Right cardiac atrium (tissue), 5 donors: ENCODE results near the gene KCNIP1. TPM values are rescaled to one million over a fixed set of nuclear protein-coding genes. Genes with fewer than 3 reads are reported as not detected.

Experiments
- ATAC-seq, 2 donors: fragments of 200-7000 bp; cut with Tn5 transposase; one replicate each; pipeline versions ENCODE4 v1.8.0 to v1.9.1; 2020; ENCODE audit warnings: moderate library complexity in 2 of 2, mild to moderate bottlenecking in 1 of 2
- DNase-seq, 3 donors: peaks; one replicate each; pipeline ENCODE4 v3.0.0-alpha.2; 2020
- H3K27ac ChIP-seq: one replicate; pipeline ENCODE4 v1.5.1; 2013; ENCODE audit warnings: mild to moderate bottlenecking, low read length, control low read depth, moderate library complexity
- H3K27me3 ChIP-seq: one replicate; pipeline ENCODE4 v1.6.1; 2013; ENCODE audit not compliant: control insufficient read depth, insufficient read depth
- H3K4me1 ChIP-seq: one replicate; pipeline ENCODE4 v1.6.1; 2013; ENCODE audit warnings: low read length; ENCODE audit not compliant: control insufficient read depth, insufficient read depth
- H3K4me3 ChIP-seq: one replicate; pipeline ENCODE4 v1.5.1; 2013; ENCODE audit warnings: low read length, control low read depth
- H3K9me3 ChIP-seq: one replicate; pipeline ENCODE4 v1.6.1; 2013; ENCODE audit warnings: low read length; ENCODE audit not compliant: control insufficient read depth
- WGBS: extraction: QIAGEN DNeasy Blood & Tissue Kit; methylation state at CpG from one replicate; pipeline ENCODE4 v1.1.7; 2013; 5-methylcytosine and 5-hydroxymethylcytosine counted together
- intact Hi-C, 4 donors: fragments of 100-400 bp; cut with DNase I; formaldehyde crosslinking; loops; one replicate each; pipeline versions ENCODE4 v1.11.0 to v1.14.0; 2022 to 2023
- polyA plus RNA-seq: library from polyadenylated mRNA; stranded (reverse); fragments of 200-250 nt; gene quantifications from one replicate; pipeline ENCODE4 v1.2.3, GENCODE V29; 2013
- total RNA-seq, 4 donors: library from RNA; stranded (reverse); fragmentation: NEBNext Ultra II Directional; extraction: Animal tissue kit (Norgen Biotek cat#: 25700); gene quantifications; one replicate each; pipeline ENCODE4 v1.2.1, GENCODE V29; 2021
- donor health status: healthy with polysubstance abuse.
- donor health status: DM: no; HTN: yes; CAD: no.
- donor health status: DM: no; HTN: no; CAD: no.
- donor health status: DM: no; HTN: yes; CAD: no; lungs with severe emphysema.
- donor health status: DM: yes; HTN: yes; CAD: no.

The KCNIP1 gene
- total and polyA plus RNA-seq, 5 donors = 0.11 TPM; not detected in 4

DNA sequence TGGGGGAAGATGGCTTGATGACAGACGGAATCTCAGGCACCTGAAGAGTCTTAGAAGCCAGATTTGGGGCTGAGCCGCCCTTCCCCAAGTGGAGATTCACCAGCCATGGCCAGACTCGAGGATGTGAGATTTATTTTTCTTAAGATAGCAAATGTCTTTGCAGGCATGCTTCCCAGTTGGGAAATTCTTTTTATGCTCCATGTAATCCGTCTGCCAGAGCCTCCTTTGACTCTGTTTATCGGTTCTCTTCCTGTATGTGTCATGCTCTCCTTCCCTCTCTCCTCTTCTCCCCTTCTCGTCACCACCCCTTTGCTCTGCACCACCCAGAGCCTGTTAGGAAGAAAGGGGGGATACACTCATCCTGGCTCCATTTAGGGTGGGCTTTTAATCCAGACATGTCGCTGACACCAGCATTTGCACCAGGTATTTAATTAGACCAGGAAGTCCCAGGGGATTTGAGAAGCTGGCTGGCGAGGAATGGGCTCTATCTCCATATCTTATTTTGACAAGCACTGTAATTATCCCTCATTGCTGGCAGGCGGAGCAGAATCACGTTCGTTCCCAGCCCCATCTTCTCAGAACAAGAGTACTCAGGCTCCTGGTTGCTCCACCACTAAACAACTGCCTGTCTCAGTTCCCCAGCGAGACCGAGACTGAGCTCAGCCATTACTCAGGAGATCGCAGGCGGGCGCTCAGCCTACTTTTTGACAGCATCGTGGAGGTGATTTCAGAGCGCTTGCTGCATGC is 50.9 kb downstream of the KCNIP1 start:
- ATAC-seq (peak in 1 of 2 donors; percentile 49), DNase-seq (no peak)
- Histone ChIP-seq H3K4me1 (peaks cover 3% of the 10 kb centered on the region), H3K27me3 (no peaks in the 10 kb centered on the region), H3K4me3 (no peak overlapping the region), H3K9me3 (no peaks in the 10 kb centered on the region), H3K27ac (no peak overlapping the region)
- intact Hi-C loops = no loop called here
- 40% methylated on average over 18 of the region's 18 CpGs for WGBS

DNA sequence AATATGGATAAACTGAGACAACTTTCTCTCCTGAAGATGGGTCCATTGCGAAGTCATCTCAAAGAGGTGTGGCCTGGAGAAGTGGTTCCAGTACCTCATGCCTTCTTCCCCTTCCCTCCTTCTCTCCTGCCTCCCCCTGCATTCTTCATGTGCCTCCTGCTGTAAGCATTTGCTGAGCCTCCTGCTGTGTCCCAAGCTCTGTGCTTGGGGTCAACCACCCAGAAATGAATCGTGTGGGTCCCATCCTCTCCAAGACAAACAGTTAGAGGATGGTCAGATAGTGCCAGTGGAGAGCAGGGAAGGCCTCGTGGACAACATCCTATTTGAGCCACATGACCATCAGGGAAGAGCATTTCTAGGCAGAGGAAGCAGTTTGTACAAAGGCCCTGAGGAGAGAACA is 53.5 kb downstream of the KCNIP1 start:
- no peak overlapping the region for H3K27ac ChIP-seq
- WGBS = 69% methylated on average over 3 of the region's 3 CpGs
- no peaks in the 10 kb centered on the region for H3K27me3 ChIP-seq
- ATAC-seq (no peak), DNase-seq (no peak)
- H3K4me1 ChIP-seq = peaks cover 3% of the 10 kb centered on the region
- no peak overlapping the region for H3K4me3 ChIP-seq
- intact Hi-C loops = no loop called here
- no peaks in the 10 kb centered on the region for H3K9me3 ChIP-seq

DNA sequence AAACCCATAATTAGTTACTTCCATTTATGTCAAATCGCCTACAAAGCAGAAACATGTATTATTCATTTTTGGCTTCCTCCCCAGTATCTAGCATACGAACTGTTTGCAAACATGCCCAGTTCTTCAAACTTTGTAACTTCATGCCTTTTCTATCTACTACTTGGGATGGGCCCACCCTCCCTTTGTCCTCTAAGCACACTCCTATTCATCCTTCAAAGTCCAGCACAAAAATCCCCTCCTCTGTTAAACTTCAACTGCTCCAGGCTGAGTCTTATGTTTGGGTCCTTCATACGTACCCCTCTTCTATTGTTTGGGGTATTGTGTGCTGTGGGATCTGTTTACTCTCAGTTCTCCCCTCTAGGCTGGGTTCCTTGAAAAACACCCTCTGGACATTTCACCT is 55.5 kb downstream of the KCNIP1 start:
- WGBS = 76% methylated on average over 3 of the region's 3 CpGs
- intact Hi-C loops = no loop called here
- no peaks in the 10 kb centered on the region for H3K9me3 ChIP-seq
- peaks cover 3% of the 10 kb centered on the region for H3K4me1 ChIP-seq
- ATAC-seq (no peak), DNase-seq (no peak)
- H3K27ac ChIP-seq = no peak overlapping the region
- H3K27me3 ChIP-seq = no peaks in the 10 kb centered on the region
- H3K4me3 ChIP-seq = no peak overlapping the region

DNA sequence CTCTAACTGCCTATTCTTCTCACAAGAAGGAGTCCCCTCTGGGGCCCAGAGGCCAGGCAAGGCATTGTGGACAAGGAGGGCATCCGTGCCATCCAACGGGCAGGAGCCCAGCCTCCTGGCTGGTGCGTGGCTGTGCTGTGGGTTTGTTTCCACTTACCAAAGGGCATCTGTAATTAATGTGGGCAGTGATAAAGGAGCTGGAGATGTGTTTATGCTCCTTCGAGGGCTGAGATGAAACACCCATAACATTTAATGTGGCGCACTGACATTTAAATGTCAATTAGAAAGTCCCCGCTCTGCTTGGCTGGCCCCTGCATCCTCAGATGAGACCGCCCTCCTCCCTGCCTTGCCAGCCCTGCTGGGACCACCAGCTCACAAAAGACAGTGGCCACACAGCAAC is 57.1 kb downstream of the KCNIP1 start:
- no peak overlapping the region for H3K4me3 ChIP-seq
- no peaks in the 10 kb centered on the region for H3K9me3 ChIP-seq
- no peak overlapping the region for H3K27ac ChIP-seq
- 89% methylated on average over 7 of the region's 7 CpGs for WGBS
- ATAC-seq = no peak
- H3K27me3 ChIP-seq = no peaks in the 10 kb centered on the region
- peaks cover 2% of the 10 kb centered on the region for H3K4me1 ChIP-seq
- DNase-seq = no peak
- intact Hi-C loops = no loop called here

DNA sequence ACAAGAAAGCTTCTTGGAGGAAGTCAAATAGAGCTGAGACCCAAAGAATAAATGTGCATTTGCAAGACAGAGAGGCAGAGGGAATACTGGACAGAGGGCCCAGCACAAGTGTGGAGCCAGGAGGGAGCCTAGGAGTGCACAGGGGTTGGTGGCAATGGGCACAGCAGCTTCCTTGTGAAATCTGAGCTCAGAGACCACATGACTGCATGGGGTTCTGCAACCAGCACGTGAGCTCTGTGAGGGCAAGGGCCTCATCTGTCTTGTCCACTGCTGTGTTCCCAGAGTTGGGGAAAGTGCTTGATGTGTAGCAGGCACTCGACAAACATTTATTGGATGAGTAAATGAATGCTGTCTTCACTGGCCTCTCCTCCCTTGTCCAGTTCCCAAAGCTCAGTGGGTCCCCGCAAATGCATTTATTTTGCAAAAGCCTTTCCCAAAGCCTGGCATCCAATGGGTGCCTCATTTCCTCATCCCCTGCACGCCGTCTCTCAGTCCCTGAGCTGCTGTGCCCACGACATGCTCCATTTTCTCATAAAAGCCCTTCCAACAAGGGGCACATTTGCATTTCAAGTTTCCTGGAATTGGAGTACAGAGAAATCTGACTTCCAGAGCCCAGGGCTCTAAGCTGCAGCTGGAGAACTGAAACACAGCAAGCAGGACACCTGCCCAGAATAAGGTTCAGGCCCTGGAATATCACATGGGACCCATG is 58.5 kb downstream of the KCNIP1 start:
- 84% methylated on average over 6 of the region's 6 CpGs for WGBS
- Histone ChIP-seq H3K9me3 (no peaks in the 10 kb centered on the region), H3K4me1 (peaks cover 2% of the 10 kb centered on the region), H3K27me3 (no peaks in the 10 kb centered on the region), H3K4me3 (no peak overlapping the region), H3K27ac (no peak overlapping the region)
- ATAC-seq (no peak), DNase-seq (no peak)
- intact Hi-C loops = no loop called here

DNA sequence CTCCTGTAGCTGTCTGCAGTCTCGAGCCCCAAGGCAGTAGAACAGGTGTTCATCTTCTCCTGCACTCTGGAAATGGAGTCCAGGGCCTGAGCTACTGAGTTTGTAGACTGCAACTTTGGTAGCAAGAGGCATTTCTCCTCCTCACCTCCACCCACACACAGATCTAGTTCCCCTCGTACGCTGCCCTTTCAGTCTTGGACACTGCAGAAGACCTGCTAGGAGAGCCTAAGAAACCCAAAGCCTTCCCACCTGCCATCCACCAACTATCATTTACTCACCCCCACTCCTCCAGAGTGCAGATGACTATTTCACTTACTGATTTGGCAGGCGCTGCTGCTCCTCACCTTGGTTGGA is 59.0 kb downstream of the KCNIP1 start:
- ATAC-seq (no peak), DNase-seq (no peak)
- intact Hi-C loops = no loop called here
- Histone ChIP-seq H3K4me1 (peaks cover 2% of the 10 kb centered on the region), H3K27me3 (no peaks in the 10 kb centered on the region), H3K4me3 (no peak overlapping the region), H3K9me3 (no peaks in the 10 kb centered on the region), H3K27ac (no peak overlapping the region)
- 86% methylated on average over 4 of the region's 4 CpGs for WGBS

DNA sequence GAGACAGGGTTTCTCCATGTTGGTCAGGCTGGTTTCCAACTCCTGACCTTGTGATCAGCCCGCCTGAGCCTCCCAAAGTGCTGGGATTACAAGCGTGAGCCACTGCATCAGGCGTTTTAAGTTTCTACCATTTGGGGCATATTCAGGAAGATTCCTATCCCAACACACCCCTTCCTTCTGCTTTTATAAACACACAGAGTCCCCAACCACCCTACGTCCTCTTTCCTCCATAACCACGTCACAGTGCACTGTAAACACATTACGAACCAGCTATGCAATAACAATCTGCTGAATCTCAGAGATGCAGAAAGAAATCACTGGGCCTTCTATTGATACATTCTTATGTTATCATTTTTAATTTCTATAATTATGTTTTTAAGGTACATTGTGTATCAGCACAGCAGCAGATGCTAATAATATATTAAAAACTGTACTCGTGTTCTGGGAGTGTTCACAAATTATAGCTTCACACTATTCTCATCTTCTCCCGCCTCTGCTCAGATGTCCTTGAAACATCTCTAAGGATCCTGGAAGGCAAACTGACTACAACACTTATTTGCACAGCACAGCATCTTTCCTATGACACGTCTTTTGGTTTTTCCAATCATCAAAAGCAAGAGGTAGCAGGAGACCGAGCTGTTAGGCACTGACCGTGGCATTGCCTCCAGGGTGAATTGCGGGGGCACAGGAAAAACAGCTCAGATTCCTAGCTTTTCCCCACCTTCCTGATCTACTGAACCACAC is 60.2 kb downstream of the KCNIP1 start:
- Histone ChIP-seq H3K9me3 (no peaks in the 10 kb centered on the region), H3K27me3 (no peaks in the 10 kb centered on the region), H3K4me1 (peaks cover 2% of the 10 kb centered on the region), H3K4me3 (no peak overlapping the region), H3K27ac (no peak overlapping the region)
- intact Hi-C loops = no loop called here
- DNase-seq (no peak), ATAC-seq (no peak)
- WGBS = 78% methylated on average over 12 of the region's 12 CpGs

DNA sequence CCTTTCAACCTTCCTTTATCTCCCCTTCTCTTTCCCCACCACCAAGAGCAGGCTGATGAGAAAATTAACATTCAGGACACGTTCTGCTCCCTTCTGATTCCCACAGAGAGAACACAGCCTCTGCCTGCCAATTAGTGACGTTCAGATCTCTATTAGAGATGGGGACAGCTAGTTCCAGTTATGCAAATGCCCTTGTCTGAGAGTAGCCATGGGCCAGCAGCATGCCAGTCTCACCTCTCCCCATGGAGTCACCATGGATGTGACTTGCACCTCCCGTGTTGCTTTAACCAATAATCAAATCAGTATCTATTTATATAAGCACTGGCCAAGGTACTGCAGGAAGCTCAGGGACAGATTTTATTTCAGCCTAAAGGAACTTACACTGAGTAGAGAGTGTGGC is 61.3 kb downstream of the KCNIP1 start:
- H3K27me3 ChIP-seq = no peaks in the 10 kb centered on the region
- H3K27ac ChIP-seq = no peak overlapping the region
- ATAC-seq (peak; percentile 36 to 40), DNase-seq (no peak)
- no peak overlapping the region for H3K4me3 ChIP-seq
- no peaks in the 10 kb centered on the region for H3K9me3 ChIP-seq
- WGBS = 21% methylated on average over 3 of the region's 3 CpGs
- peaks cover 2% of the 10 kb centered on the region for H3K4me1 ChIP-seq
- intact Hi-C loops = no loop called here

DNA sequence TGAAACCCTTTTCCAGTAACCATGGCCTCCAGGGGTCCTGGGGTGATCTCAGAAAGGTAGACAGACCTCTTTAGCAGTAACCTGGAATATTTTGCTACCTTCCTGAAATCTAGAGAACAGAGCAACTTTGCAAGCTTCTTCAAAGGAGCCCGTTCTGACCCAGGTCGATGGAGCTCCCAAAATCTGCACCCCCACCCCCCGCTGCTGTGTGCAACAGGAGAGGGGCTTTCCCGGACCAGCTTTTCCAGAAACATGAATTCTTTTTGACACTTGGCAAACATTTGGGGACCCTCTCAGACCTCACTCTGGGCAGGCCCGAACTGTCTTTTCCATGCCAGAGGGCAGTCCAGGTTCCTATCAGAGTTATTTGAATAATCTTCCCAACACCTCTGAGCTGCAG is 65.3 kb downstream of the KCNIP1 start:
- 83% methylated on average over 5 of the region's 5 CpGs for WGBS
- no peak for DNase-seq
- no peaks in the 10 kb centered on the region for H3K27me3 ChIP-seq
- no peak overlapping the region for H3K27ac ChIP-seq
- H3K4me1 ChIP-seq = peaks cover 2% of the 10 kb centered on the region
- ATAC-seq = no peak
- no peak overlapping the region for H3K4me3 ChIP-seq
- H3K9me3 ChIP-seq = no peaks in the 10 kb centered on the region
- intact Hi-C loops = no loop called here

DNA sequence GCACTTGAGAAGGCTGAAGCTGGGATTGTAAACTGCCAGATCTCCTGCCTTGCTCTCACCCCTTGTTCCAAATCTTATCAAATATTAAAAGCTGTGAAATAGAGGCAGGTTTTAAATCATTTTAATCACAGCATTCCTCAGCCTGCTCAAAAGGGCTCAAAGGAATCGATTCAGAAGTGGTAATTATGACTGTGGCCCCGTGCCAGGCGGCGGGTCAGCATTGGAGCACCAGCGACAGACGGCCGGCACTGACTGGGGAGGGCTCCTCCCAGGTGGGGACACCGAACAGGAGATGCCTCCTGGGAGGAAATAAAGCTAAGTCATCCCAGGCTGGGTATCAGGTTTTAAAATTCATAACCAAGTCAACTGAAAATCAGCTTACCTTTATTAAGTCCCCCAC is 66.7 kb downstream of the KCNIP1 start:
- intact Hi-C loops = no loop called here
- ATAC-seq (no peak), DNase-seq (no peak)
- Histone ChIP-seq H3K4me1 (no peaks in the 10 kb centered on the region), H3K9me3 (no peaks in the 10 kb centered on the region), H3K27me3 (no peaks in the 10 kb centered on the region), H3K27ac (no peak overlapping the region), H3K4me3 (no peak overlapping the region)
- 44% methylated on average over 8 of the region's 8 CpGs for WGBS

DNA sequence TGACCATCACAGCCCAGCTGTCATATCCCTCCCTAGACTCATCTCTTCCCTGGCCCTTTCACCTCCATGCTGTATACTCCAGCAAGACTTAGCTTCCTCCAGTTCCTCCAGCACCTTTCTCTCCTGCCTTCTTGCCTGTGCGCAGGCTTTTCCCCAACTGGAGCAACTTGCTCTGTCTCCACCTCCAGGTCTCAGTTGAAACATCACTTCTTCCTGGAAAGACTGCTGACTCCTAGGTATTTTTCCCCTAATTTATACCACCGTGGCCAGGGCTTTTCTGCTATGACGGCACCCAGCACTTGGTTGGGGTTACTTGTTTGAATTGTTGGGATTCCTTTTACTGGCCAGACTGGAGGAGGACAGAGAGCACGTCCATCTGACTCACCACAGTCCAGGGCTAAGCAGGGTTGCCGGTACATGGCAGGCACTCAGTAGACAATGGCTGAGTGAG is 67.5 kb downstream of the KCNIP1 start:
- no peak for ATAC-seq
- intact Hi-C loops = no loop called here
- Histone ChIP-seq H3K27me3 (no peaks in the 10 kb centered on the region), H3K9me3 (peaks cover 2% of the 10 kb centered on the region), H3K4me3 (no peak overlapping the region), H3K27ac (no peak overlapping the region), H3K4me1 (no peaks in the 10 kb centered on the region)
- 59% methylated on average over 5 of the region's 5 CpGs for WGBS
- DNase-seq = no peak
